GM23338 (cell line): Measurements from ENCODE around the gene CD79A.

Experiments used
- POLR2AphosphoS5 ChIP-seq: IDR thresholded peaks from 2 replicates; pipeline ENCODE4 v1.6.1; 2016; ENCODE audit warnings: antibody characterized with exemption, low read depth
- TF ChIP-seq, protein P1 (sequence below), 2 experiments: fragments of 200-600 bp in 1 of 2; sonication (generic) in 1 of 2; conservative IDR thresholded peaks; 2 replicates each; pipeline versions ENCODE4 v1.5.1 to v1.6.1; 2016 to 2017; ENCODE audit warnings: antibody characterized with exemption in 2 of 2, low read depth in 2 of 2, mild to moderate bottlenecking in 2 of 2, moderate library complexity in 1 of 2

DNA sequence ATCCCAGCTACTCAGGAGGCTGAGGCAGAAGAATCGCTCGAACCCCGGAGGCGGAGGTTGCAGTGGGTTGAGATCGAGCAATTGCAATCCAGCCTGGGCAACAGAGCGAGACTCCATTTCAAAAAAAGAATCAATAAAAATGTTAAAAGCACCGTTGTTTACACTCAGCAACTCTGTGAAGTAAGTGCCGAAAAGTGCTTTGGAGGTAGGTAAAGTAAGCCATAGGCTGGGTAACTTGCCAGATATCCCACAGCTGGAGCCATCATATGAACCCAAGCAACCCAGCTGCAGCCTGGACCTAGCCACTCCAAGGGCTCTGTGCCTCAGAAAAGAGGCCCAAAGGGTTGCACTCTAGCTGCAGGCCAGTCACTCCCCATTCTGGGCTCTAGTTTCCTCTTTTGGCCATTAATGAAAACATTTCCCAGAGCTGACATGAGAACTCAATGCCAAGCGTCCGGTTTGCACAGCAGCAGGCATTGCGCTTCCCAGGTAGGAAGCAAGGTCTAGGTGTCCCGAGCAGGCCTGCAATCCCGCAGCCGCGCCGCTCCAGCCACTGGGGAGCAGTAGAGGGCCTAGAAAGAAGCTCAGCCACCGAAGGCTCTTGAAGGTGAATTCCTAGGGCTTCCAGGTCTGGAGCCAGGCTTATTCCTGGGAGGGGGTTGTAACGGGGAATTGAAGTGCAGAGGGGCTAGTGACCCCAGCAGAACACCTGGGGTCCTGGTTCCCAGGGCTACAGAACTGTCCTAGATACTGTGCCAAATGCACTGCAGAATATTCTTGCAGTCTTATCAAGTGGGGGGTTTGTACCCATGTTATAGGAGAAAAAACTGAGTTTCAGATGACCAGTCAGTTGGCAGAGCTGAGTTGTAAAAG lies 4.1 kb upstream of the CD79A start:
- TF ChIP-seq, protein P1, sequence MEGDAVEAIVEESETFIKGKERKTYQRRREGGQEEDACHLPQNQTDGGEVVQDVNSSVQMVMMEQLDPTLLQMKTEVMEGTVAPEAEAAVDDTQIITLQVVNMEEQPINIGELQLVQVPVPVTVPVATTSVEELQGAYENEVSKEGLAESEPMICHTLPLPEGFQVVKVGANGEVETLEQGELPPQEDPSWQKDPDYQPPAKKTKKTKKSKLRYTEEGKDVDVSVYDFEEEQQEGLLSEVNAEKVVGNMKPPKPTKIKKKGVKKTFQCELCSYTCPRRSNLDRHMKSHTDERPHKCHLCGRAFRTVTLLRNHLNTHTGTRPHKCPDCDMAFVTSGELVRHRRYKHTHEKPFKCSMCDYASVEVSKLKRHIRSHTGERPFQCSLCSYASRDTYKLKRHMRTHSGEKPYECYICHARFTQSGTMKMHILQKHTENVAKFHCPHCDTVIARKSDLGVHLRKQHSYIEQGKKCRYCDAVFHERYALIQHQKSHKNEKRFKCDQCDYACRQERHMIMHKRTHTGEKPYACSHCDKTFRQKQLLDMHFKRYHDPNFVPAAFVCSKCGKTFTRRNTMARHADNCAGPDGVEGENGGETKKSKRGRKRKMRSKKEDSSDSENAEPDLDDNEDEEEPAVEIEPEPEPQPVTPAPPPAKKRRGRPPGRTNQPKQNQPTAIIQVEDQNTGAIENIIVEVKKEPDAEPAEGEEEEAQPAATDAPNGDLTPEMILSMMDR (conservative IDR thresholded peaks at IDR 0.05; ENCODE audit: low read depth in 2 of 2) = peak; percentile 85 to 89
- peak; percentile 70 for TF ChIP-seq POLR2AphosphoS5
